Karpas-422 (cell line): ENCODE data around the gene CFAP57. TPM values are rescaled to one million over a fixed set of nuclear protein-coding genes. Genes with fewer than 3 reads are reported as not detected.

Experiments used
- DNase-seq: peaks from one replicate; pipeline ENCODE4 v3.0.0-alpha.2; 2015
- H2AFZ ChIP-seq: fragments of 200-600 bp; sonication (generic); 2 replicates; pipeline ENCODE4 v1.6.1; 2014; ENCODE audit warnings: antibody characterized with exemption, low read length, mixed read lengths
- H3K27ac ChIP-seq: fragments of 200-600 bp; sonication (generic); 2 replicates; pipeline ENCODE4 v1.5.1; 2014; ENCODE audit warnings: mild to moderate bottlenecking, low read length, moderate library complexity
- H3K27me3 ChIP-seq: fragments of 200-600 bp; sonication (generic); 2 replicates; pipeline ENCODE4 v1.6.1; 2014; ENCODE audit warnings: low read length, mixed read lengths
- H3K36me3 ChIP-seq: fragments of 200-600 bp; sonication (generic); 2 replicates; pipeline ENCODE4 v1.6.1; 2014; ENCODE audit warnings: low read length, mixed read lengths; ENCODE audit not compliant: insufficient read depth
- H3K4me1 ChIP-seq: fragments of 200-600 bp; sonication (generic); 2 replicates; pipeline ENCODE4 v1.6.1; 2014; ENCODE audit warnings: mild to moderate bottlenecking, low read length, mixed read lengths
- H3K4me2 ChIP-seq: fragments of 200-600 bp; sonication (generic); 2 replicates; pipeline ENCODE4 v1.6.1; 2014; ENCODE audit warnings: low read length, low read depth, mild to moderate bottlenecking; ENCODE audit not compliant: poor library complexity, severe bottlenecking
- H3K4me3 ChIP-seq: fragments of 200-600 bp; sonication (generic); 2 replicates; pipeline ENCODE4 v1.5.1; 2014; ENCODE audit warnings: mild to moderate bottlenecking, antibody characterized with exemption, low read length, mixed read lengths
- H3K79me2 ChIP-seq: fragments of 200-600 bp; sonication (generic); 2 replicates; pipeline ENCODE4 v1.6.1; 2014; ENCODE audit warnings: mild to moderate bottlenecking, low read length, mixed read lengths
- H3K9ac ChIP-seq: fragments of 200-600 bp; sonication (generic); 2 replicates; pipeline ENCODE4 v1.6.0; 2014; ENCODE audit warnings: low read length
- H3K9me2 ChIP-seq: fragments of 200-600 bp; sonication (generic), shearing (Covaris generic); replicated peaks from 2 replicates; pipeline ENCODE4 v1.6.0; 2014; ENCODE audit warnings: mild to moderate bottlenecking, low read length, moderate library complexity; ENCODE audit not compliant: insufficient read depth
- H3K9me3 ChIP-seq: fragments of 300-700, 200-600 bp; sonication (generic); 2 replicates; pipeline ENCODE4 v1.6.1; 2014; ENCODE audit warnings: low read length, mixed read lengths
- H4K20me1 ChIP-seq: fragments of 200-600 bp; sonication (generic); 2 replicates; pipeline ENCODE4 v1.6.1; 2014; ENCODE audit warnings: mild to moderate bottlenecking, antibody characterized with exemption, low read length, low read depth; ENCODE audit not compliant: insufficient read depth
- total RNA-seq: library from RNA; depleted of rRNA; stranded (reverse); fragments of >200 nt; shearing (Covaris generic); gene quantifications from 2 replicates; pipeline ENCODE4 v1.2.3, GENCODE V29; 2014; ENCODE audit warnings: low replicate concordance

The CFAP57 gene
- total RNA-seq, 1 experiment from 2014 or later, result not detected

- Histone ChIP-seq H4K20me1 (no peaks in the 10 kb centered on the region), H3K9me3 (no peaks in the 10 kb centered on the region), H3K4me1 (no peaks in the 10 kb centered on the region), H3K36me3 (no peaks in the 10 kb centered on the region), H3K9me2 (no peaks in the 10 kb centered on the region), H3K9ac (no peak overlapping the region), H3K27ac (no peak overlapping the region), H3K27me3 (no peaks in the 10 kb centered on the region), H2AFZ (no peak overlapping the region), H3K4me2 (no peak overlapping the region), H3K79me2 (no peaks in the 10 kb centered on the region), H3K4me3 (no peak overlapping the region)
- peak; percentile 2 for DNase-seq
These were observed 12.9 kb downstream of the CFAP57 start for GRCh38 chr1:43184995-43185394.

GRCh38 chr1:43188106-43188505 is 16.0 kb downstream of the CFAP57 start:
- Histone ChIP-seq H3K4me2 (no peak overlapping the region), H3K9me3 (peaks cover 3% of the 10 kb centered on the region; the same call in 1 of the 2 replicates), H3K9ac (no peak overlapping the region), H3K4me3 (no peak overlapping the region), H3K4me1 (no peaks in the 10 kb centered on the region), H3K9me2 (no peaks in the 10 kb centered on the region), H3K27ac (no peak overlapping the region), H3K27me3 (no peaks in the 10 kb centered on the region), H4K20me1 (no peaks in the 10 kb centered on the region), H2AFZ (no peak overlapping the region), H3K79me2 (no peaks in the 10 kb centered on the region), H3K36me3 (no peaks in the 10 kb centered on the region)
- peak; percentile 1 for DNase-seq

GRCh38 chr1:43194509-43194908 is 22.4 kb downstream of the CFAP57 start:
- no peak overlapping the region for H2AFZ ChIP-seq
- no peaks in the 10 kb centered on the region for H4K20me1 ChIP-seq
- DNase-seq, result no peak
- H3K9me2 ChIP-seq, result no peaks in the 10 kb centered on the region
- H3K79me2 ChIP-seq, result no peaks in the 10 kb centered on the region
- no peak overlapping the region for H3K4me3 ChIP-seq
- no peaks in the 10 kb centered on the region for H3K4me1 ChIP-seq
- H3K4me2 ChIP-seq, result no peak overlapping the region
- H3K27ac ChIP-seq, result no peak overlapping the region
- no peak overlapping the region for H3K9ac ChIP-seq
- peaks cover 15% of the 10 kb centered on the region; the same call in 1 of the 2 replicates for H3K9me3 ChIP-seq
- H3K27me3 ChIP-seq, result no peaks in the 10 kb centered on the region; the same call in 1 of the 2 replicates
- H3K36me3 ChIP-seq, result no peaks in the 10 kb centered on the region

- Histone ChIP-seq H3K27me3 (no peaks in the 10 kb centered on the region; the same call in 1 of the 2 replicates), H3K4me1 (no peaks in the 10 kb centered on the region), H2AFZ (no peak overlapping the region), H3K79me2 (no peaks in the 10 kb centered on the region), H4K20me1 (no peaks in the 10 kb centered on the region), H3K9me3 (peaks cover 15% of the 10 kb centered on the region; the same call in 1 of the 2 replicates), H3K4me2 (no peak overlapping the region), H3K9me2 (no peaks in the 10 kb centered on the region), H3K9ac (no peak overlapping the region), H3K4me3 (no peak overlapping the region), H3K27ac (no peak overlapping the region), H3K36me3 (no peaks in the 10 kb centered on the region)
- peak; percentile 52 for DNase-seq
These were observed 25.4 kb downstream of the CFAP57 start for GRCh38 chr1:43197343-43198127.

DNA sequence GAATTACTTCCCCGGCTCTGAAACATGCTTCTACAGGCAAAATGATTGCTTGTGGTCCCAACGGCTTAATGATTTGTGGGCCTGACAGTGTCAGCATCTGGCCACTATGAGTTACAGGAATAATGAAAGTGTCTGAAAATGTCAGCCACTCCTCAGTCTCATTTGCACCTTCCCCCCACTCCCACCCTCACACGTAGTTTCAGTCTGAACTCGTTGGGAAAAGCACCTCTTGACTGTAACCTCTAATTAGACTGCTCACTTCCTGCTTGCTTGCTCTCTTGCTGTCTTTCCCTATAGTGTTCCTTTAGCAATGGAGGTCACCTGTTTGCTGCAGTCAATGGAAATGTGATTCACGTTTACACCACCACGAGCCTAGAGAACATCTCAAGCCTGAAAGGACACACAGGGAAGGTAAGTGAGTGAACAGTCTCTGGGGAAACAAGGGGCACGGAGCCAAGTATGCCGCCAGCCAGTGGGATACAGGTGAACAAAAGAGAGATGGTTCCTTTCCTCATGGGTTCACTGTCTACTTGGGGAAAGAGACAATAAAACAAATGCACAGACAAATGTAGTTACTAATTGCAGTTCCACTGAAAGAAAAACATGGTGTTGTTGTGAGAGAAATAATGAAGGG is 27.1 kb downstream of the CFAP57 start:
- Histone ChIP-seq H3K27ac (no peak overlapping the region), H3K9me2 (no peaks in the 10 kb centered on the region), H3K27me3 (no peaks in the 10 kb centered on the region; the same call in 1 of the 2 replicates), H4K20me1 (no peaks in the 10 kb centered on the region), H2AFZ (no peak overlapping the region), H3K4me1 (no peaks in the 10 kb centered on the region), H3K9ac (no peak overlapping the region), H3K79me2 (no peaks in the 10 kb centered on the region), H3K4me2 (no peak overlapping the region), H3K9me3 (peaks cover 9% of the 10 kb centered on the region; the same call in 1 of the 2 replicates), H3K36me3 (no peaks in the 10 kb centered on the region), H3K4me3 (no peak overlapping the region)
- DNase-seq, result no peak

- Histone ChIP-seq H3K9me3 (no peaks in the 10 kb centered on the region), H4K20me1 (no peaks in the 10 kb centered on the region), H3K4me3 (no peak overlapping the region), H3K27ac (no peak overlapping the region), H3K9ac (no peak overlapping the region), H3K4me2 (no peak overlapping the region), H2AFZ (no peak overlapping the region), H3K4me1 (no peaks in the 10 kb centered on the region), H3K27me3 (no peaks in the 10 kb centered on the region), H3K36me3 (no peaks in the 10 kb centered on the region), H3K79me2 (no peaks in the 10 kb centered on the region), H3K9me2 (no peaks in the 10 kb centered on the region)
- DNase-seq, result no peak
These were observed 31.7 kb downstream of the CFAP57 start for GRCh38 chr1:43203859-43204258.

- Histone ChIP-seq H2AFZ (no peak overlapping the region), H3K79me2 (no peaks in the 10 kb centered on the region), H3K4me1 (no peaks in the 10 kb centered on the region), H3K9me3 (no peaks in the 10 kb centered on the region), H3K9me2 (no peaks in the 10 kb centered on the region), H3K4me3 (no peak overlapping the region), H3K9ac (no peak overlapping the region), H3K4me2 (no peak overlapping the region), H4K20me1 (no peaks in the 10 kb centered on the region), H3K27me3 (no peaks in the 10 kb centered on the region), H3K36me3 (no peaks in the 10 kb centered on the region), H3K27ac (no peak overlapping the region)
- DNase-seq, result no peak
These were observed 32.3 kb downstream of the CFAP57 start for GRCh38 chr1:43204394-43204793.

- H3K9me3 ChIP-seq, result no peaks in the 10 kb centered on the region
- H3K9ac ChIP-seq, result no peak overlapping the region
- DNase-seq, result no peak
- H3K79me2 ChIP-seq, result no peaks in the 10 kb centered on the region
- no peak overlapping the region for H2AFZ ChIP-seq
- no peaks in the 10 kb centered on the region for H3K36me3 ChIP-seq
- no peaks in the 10 kb centered on the region for H4K20me1 ChIP-seq
- H3K27me3 ChIP-seq, result no peaks in the 10 kb centered on the region
- no peak overlapping the region for H3K4me3 ChIP-seq
- H3K4me2 ChIP-seq, result no peak overlapping the region
- no peaks in the 10 kb centered on the region for H3K9me2 ChIP-seq
- no peak overlapping the region for H3K27ac ChIP-seq
- H3K4me1 ChIP-seq, result no peaks in the 10 kb centered on the region
These were observed 33.5 kb downstream of the CFAP57 start for GRCh38 chr1:43205671-43206070.
